GM21529 (cell line): ENCODE data around the gene ADGRE3.
"Not testable (repeated sequence)": the region's sequence is repeated elsewhere in the genome, so short reads cannot be mapped to it uniquely, and the experiment has no call there.

Source experiments
- ATAC-seq: cut with Tn5 transposase; IDR thresholded peaks from one replicate; pipeline ENCODE4 v1.9.1; 2021; ENCODE audit not compliant: unreplicated experiment

The ADGRE3 gene

GRCh38 chr19:14669940-14670339 lies 4.7 kb downstream of the ADGRE3 start:
- ATAC-seq = no peak

- ATAC-seq = no peak
Measured at GRCh38 chr19:14661372-14661924, 13.2 kb downstream of the ADGRE3 start.

- ATAC-seq = no peak
Measured at GRCh38 chr19:14659874-14660489, 14.7 kb downstream of the ADGRE3 start.

- ATAC-seq = no peak
Measured at GRCh38 chr19:14655726-14656125, 18.9 kb downstream of the ADGRE3 start.

- no peak for ATAC-seq
Measured at GRCh38 chr19:14654786-14655560, 19.7 kb downstream of the ADGRE3 start.

GRCh38 chr19:14650161-14650560 lies 24.5 kb downstream of the ADGRE3 start:
- ATAC-seq = no peak

- ATAC-seq = no peak
Measured at GRCh38 chr19:14649020-14649419, 25.6 kb downstream of the ADGRE3 start.

- no peak for ATAC-seq
Measured at GRCh38 chr19:14648506-14648905, 26.1 kb downstream of the ADGRE3 start.

- no peak for ATAC-seq
Measured at GRCh38 chr19:14639536-14640277, 34.9 kb downstream of the ADGRE3 start.

- ATAC-seq = no peak
Measured at GRCh38 chr19:14632286-14632685, 42.4 kb downstream of the ADGRE3 start.

GRCh38 chr19:14629557-14629956 lies 45.1 kb downstream of the ADGRE3 start:
- no peak for ATAC-seq

- not testable (repeated sequence) for ATAC-seq
Measured at GRCh38 chr19:14624491-14624890, 50.2 kb downstream of the ADGRE3 start.

- ATAC-seq = no peak
Measured at GRCh38 chr19:14619404-14619803, 55.2 kb downstream of the ADGRE3 start.

- ATAC-seq = no peak
Measured at GRCh38 chr19:14616407-14616806, 58.2 kb downstream of the ADGRE3 start.

- ATAC-seq = no peak
Measured at GRCh38 chr19:14615623-14616022, 59.0 kb downstream of the ADGRE3 start.

GRCh38 chr19:14614099-14614412 lies 60.6 kb downstream of the ADGRE3 start:
- ATAC-seq = no peak

GRCh38 chr19:14613399-14614098 lies 61.1 kb downstream of the ADGRE3 start:
- not testable (repeated sequence) for ATAC-seq

- no peak for ATAC-seq
Measured at GRCh38 chr19:14612657-14613056, 62.0 kb downstream of the ADGRE3 start.

GRCh38 chr19:14612242-14612641 lies 62.4 kb downstream of the ADGRE3 start:
- not testable (repeated sequence) for ATAC-seq

GRCh38 chr19:14611051-14611450 lies 63.6 kb downstream of the ADGRE3 start:
- no peak for ATAC-seq

- ATAC-seq = no peak
Measured at GRCh38 chr19:14606627-14607026, 68.0 kb downstream of the ADGRE3 start.
